Prostate gland (tissue), 2 donors: ENCODE data around the gene LPIN3.

Experiments
- POLR2A ChIP-seq: fragments of 450-650 bp; IDR thresholded peaks from one replicate; pipeline ENCODE4 v1.6.1; 2016; ENCODE audit warnings: antibody characterized with exemption, mild to moderate bottlenecking
- POLR2AphosphoS5 ChIP-seq: sonication (generic); formaldehyde crosslinking; IDR thresholded peaks from one replicate; pipeline ENCODE4 v1.6.1; 2017; ENCODE audit warnings: antibody characterized with exemption
- TF ChIP-seq, protein P1 (sequence below), 4 experiments: fragments of 200-600 bp in 2 of 4; fragments of 450-650 bp in 2 of 4; sonication (generic) in 2 of 4; IDR thresholded peaks; 1 replicate in 3 of 4; 2 replicates in 1 of 4; pipeline ENCODE4 v1.5.1; 2016 to 2019; ENCODE audit warnings: antibody characterized with exemption in 4 of 4, mild to moderate bottlenecking in 2 of 4, moderate library complexity in 2 of 4

DNA sequence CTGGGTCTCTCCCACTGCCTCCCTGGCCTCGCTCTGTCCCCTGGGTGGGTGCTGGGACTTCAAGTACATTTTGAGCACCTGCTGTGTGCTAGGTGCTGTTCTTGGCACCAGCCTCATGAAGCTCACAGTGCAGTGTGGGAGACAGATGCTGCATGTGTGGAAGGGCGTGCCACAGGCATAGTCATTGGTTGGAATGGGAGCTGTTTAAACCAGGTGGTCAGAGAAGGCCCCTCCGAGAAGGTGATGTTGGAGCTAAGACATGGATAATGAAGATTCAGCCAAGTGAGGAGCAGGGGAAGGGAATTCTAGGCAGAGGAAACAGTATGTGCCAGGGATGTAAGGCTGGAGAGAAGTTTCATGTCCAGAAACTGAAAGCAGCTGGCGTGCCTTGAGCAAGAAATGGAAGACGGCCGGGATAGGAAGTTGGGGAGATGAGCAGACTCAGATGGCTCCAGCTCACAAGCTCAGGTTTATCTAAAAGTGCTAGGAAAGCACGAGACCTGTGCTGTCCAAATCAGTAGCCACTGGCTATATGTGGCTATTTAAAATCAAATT lies 9.9 kb downstream of the LPIN3 start:
- TF ChIP-seq, protein P1, sequence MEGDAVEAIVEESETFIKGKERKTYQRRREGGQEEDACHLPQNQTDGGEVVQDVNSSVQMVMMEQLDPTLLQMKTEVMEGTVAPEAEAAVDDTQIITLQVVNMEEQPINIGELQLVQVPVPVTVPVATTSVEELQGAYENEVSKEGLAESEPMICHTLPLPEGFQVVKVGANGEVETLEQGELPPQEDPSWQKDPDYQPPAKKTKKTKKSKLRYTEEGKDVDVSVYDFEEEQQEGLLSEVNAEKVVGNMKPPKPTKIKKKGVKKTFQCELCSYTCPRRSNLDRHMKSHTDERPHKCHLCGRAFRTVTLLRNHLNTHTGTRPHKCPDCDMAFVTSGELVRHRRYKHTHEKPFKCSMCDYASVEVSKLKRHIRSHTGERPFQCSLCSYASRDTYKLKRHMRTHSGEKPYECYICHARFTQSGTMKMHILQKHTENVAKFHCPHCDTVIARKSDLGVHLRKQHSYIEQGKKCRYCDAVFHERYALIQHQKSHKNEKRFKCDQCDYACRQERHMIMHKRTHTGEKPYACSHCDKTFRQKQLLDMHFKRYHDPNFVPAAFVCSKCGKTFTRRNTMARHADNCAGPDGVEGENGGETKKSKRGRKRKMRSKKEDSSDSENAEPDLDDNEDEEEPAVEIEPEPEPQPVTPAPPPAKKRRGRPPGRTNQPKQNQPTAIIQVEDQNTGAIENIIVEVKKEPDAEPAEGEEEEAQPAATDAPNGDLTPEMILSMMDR (IDR thresholded peaks at IDR 0.05), result no peak
- no peak for TF ChIP-seq POLR2A
- TF ChIP-seq POLR2AphosphoS5, result no peak
